HG03097 (cell line): ENCODE results near the gene GDPD3.

Experiments
- ATAC-seq: cut with Tn5 transposase; IDR thresholded peaks from one replicate; pipeline ENCODE4 v1.9.1; 2021; ENCODE audit not compliant: unreplicated experiment, low FRiP score

GDPD3 gene

DNA sequence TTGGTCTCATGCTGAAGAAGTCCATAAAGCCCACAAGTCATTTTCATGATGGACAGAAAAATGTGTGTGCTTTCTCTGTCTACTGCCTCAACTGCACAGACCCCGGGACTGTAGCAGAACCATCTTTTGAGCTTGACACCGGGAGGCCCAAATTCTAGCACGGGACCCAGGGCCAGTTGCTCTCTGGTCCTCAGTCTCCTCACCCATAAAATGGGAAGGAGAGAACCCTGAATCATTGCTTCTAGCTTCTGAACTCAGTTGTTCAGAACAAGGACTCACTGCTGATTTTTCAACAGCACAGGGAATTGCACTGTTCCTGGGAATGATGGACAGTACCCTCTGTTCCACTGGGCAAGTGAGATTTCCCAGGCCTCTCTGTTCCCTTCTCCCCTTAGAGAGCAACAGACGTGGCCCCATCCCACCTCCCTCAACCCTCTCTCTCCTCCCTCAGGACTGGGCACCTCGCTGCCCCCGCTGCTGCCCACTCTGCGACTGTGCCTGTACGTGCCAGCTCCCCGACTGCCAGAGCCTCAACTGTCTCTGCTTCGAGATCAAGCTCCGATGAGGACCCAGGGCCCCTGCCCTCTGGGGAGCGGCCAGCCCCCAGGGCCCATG, 50.0 kb downstream of the GDPD3 start:
- ATAC-seq: no peak

- ATAC-seq: no peak
These were observed 52.3 kb downstream of the GDPD3 start for GRCh38 chr16:30060836-30061554.

DNA sequence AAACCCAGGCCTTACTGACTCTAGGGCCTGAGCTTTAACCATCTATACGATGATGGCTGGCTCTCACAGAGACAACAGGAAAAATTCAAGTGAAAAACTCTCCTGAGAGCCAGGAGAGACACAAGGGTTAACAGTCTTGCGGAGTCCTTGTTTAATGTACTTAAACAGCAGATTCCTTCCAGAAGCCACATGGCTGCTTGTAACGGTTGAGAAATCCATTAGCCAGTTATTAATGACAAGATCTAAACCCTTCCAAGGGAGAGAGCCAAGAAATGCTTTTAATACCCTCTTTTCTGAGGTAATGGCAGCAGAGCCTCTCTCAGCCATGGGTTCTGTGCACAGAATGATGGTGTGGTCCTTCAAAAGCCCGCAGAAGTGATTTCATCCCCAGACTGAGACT, 53.0 kb downstream of the GDPD3 start:
- ATAC-seq: no peak

- ATAC-seq: no peak
These were observed 58.3 kb downstream of the GDPD3 start for GRCh38 chr16:30054959-30055553.
